Measurements from ENCODE around the gene CD40. TPM values are rescaled to one million over a fixed set of nuclear protein-coding genes. Genes with fewer than 3 reads are reported as not detected.
A peak's percentile ranks its signal among the peaks of the same experiment; 100 is the strongest.

The CD40 gene
- total and polyA plus RNA-seq, 2 of the 8 experiments (the other 6 are each of a cell fraction or from before 2014, with no cell fraction given) = 14.5 to 18.8 TPM

- no peak overlapping the region for H2BK120ac ChIP-seq (replicated peaks; ENCODE audit: low read depth, low read length)
- H3K9me3 ChIP-seq (ENCODE audit: insufficient read depth in 2 of 2, low read depth in 1 of 2, low read length in 1 of 2) = no peaks in the 10 kb centered on the region; a peak in 1 of 4 replicates
- peak overlapping the region; percentile 69 to 90 for H3K4me2 ChIP-seq (ENCODE audit: insufficient read depth in 1 of 2, low read depth in 2 of 2, low read length in 2 of 2)
- DNase-seq (ENCODE audit: low read depth in 1 of 2, low spot score in 2 of 2) (no peak), FAIRE-seq (no peak)
- peak overlapping the region; percentile 78 to 97 (median 84) for H3K4me3 ChIP-seq (ENCODE audit: extremely low read depth in 1 of 4, insufficient read depth in 2 of 4, low read depth in 3 of 4, low read length in 4 of 4)
- H3K56ac ChIP-seq (replicated peaks; ENCODE audit: insufficient read length, low read depth, low read length) = peak overlapping the region; percentile 82
- H3K9ac ChIP-seq (replicated peaks in 1 of 4; ENCODE audit: extremely low read depth in 1 of 4, low read depth in 3 of 4, low read length in 3 of 4) = peak overlapping the region; percentile 85 to 100 (median 98)
- no peak overlapping the region for H4K91ac ChIP-seq (replicated peaks; ENCODE audit: insufficient read length, low read length)
- H3K27ac ChIP-seq (ENCODE audit: low read depth, low read length) = peak overlapping the region; percentile 99; the same call in 1 of the 2 replicates
- no peaks in the 10 kb centered on the region; the same call in 1 of the 2 replicates for H3K23me2 ChIP-seq (ENCODE audit: low read depth, low read length)
- no peak overlapping the region for H3K18ac ChIP-seq (ENCODE audit: extremely low read depth, low read length)
- H3K23ac ChIP-seq (ENCODE audit: insufficient read length) = no peak overlapping the region
- ChIA-PET POLR2A (ENCODE audit: partially characterized antibody) (interaction anchor here (0.6 to 2.5 kb wide), 25 partner anchors 9 to 244 kb away, joined by 3 to 32 read pairs (median 3); partner anchors contain the start of genes CD40 and SLC12A5), CTCF (ENCODE audit: partially characterized antibody) (interaction anchor here (0.6 to 2.4 kb wide), 11 partner anchors 8 to 66 kb away, joined by 3 to 10 read pairs (median 3); no protein-coding TSS in a partner anchor)
- no peak overlapping the region for H3K14ac ChIP-seq (ENCODE audit: insufficient read length)
- H4K20me1 ChIP-seq (replicated peaks in 1 of 2; ENCODE audit: control insufficient read depth in 1 of 2, insufficient read depth in 2 of 2, low read length in 2 of 2) = peaks cover 9 to 12% of the 10 kb centered on the region in 2 experiments
- no peaks in the 10 kb centered on the region for H3K27me3 ChIP-seq (replicated peaks in 1 of 4; ENCODE audit: control insufficient read depth in 3 of 4, extremely low read depth in 1 of 4, insufficient read depth in 3 of 4, low read length in 3 of 4)
- H4K8ac ChIP-seq (ENCODE audit: extremely low read depth, insufficient read depth, low read length) = peak overlapping the region; percentile 100; the same call in 1 of the 2 replicates
- H3K79me2 ChIP-seq (ENCODE audit: control insufficient read depth in 1 of 2, insufficient read depth in 2 of 2, low read length in 2 of 2) = peaks cover 17 to 55% of the 10 kb centered on the region in 2 experiments
- no peak overlapping the region for H2AFZ ChIP-seq (ENCODE audit: low read length)
- no peak overlapping the region for H2BK15ac ChIP-seq (ENCODE audit: low read length)
- no peak overlapping the region for H4K5ac ChIP-seq (ENCODE audit: insufficient read length, low read depth, low read length)
- H3K4ac ChIP-seq (replicated peaks; ENCODE audit: insufficient read length, low read depth, low read length) = no peak overlapping the region
- WGBS, 2 experiments (ENCODE audit: extremely low coverage in 1 of 2, insufficient coverage in 1 of 2, insufficient read length in 1 of 2, insufficient replicate concordance in 2 of 2, low coverage in 1 of 2, low lambda C conversion rate in 2 of 2, missing lambda C conversion rate in 1 of 2) = 15% methylated on average over 22 of the region's 22 CpGs; no CpG with 5 or more reads in 1 of the 2 experiments
- peaks cover 5% of the 10 kb centered on the region; the same call in 1 of the 2 replicates for H3K79me1 ChIP-seq (ENCODE audit: low read depth, low read length)
- peaks cover 0 to 6% (median 2%) of the 10 kb centered on the region in 4 experiments; a peak in 4 of 7 replicates for H3K4me1 ChIP-seq (replicated peaks in 1 of 4; ENCODE audit: control insufficient read depth in 3 of 4, insufficient read depth in 4 of 4, low read length in 3 of 4)
- no peaks in the 10 kb centered on the region for H3K36me3 ChIP-seq (ENCODE audit: control insufficient read depth in 2 of 4, insufficient read depth in 4 of 4, low read length in 3 of 4)
- no peak overlapping the region for H2BK20ac ChIP-seq (ENCODE audit: low read length)
- no peak overlapping the region for H2AK5ac ChIP-seq (ENCODE audit: low read depth, low read length)
- H2BK12ac ChIP-seq (ENCODE audit: low read depth, low read length) = no peak overlapping the region
- peak overlapping the region; percentile 87; the same call in 1 of the 2 replicates for H2BK5ac ChIP-seq (ENCODE audit: low read depth, low read length)
These were observed 29.5 kb upstream of the CD40 start for GRCh38 chr20:46088409-46089166.

All from H1 (cell line).